HepG2 (cell line): ENCODE results near the gene C1R. TPM values are rescaled to one million over a fixed set of nuclear protein-coding genes. Genes with fewer than 3 reads are reported as not detected.

Experiments
- CCAR2 ChIP-seq: fragments of 200-400 bp; formaldehyde crosslinking; optimal IDR thresholded peaks from 2 replicates; pipeline ENCODE3; 2018; ENCODE audit warnings: low read depth, mild to moderate bottlenecking, low read length, moderate library complexity
- GABPA ChIP-seq, 2 experiments: IDR thresholded peaks; 2 replicates each; pipeline ENCODE4 v1.6.1; 2011 to 2016; ENCODE audit warnings: low read depth in 2 of 2, low read length in 1 of 2, missing biosample characterization in 1 of 2, missing genetic modification characterization in 1 of 2
- HNF1A ChIP-seq, 2 experiments: sonication (generic) in 1 of 2; formaldehyde crosslinking in 1 of 2; IDR thresholded peaks; 2 replicates each; pipeline versions ENCODE4 v1.4.0 to v1.6.1; 2016 to 2020; ENCODE audit warnings: borderline replicate concordance in 1 of 2, low read depth in 1 of 2, mild to moderate bottlenecking in 1 of 2, missing genetic modification reagents in 1 of 2
- MNT ChIP-seq: fragments of 450-650 bp; IDR thresholded peaks from 2 replicates; pipeline ENCODE4 v1.6.1; 2016
- PATZ1 ChIP-seq: sonication (generic); formaldehyde crosslinking; IDR thresholded peaks from 2 replicates; pipeline ENCODE4 v1.4.0; 2020; ENCODE audit warnings: missing genetic modification reagents
- ZNF235 ChIP-seq: sonication (generic); formaldehyde crosslinking; IDR thresholded peaks from 2 replicates; pipeline ENCODE4 v1.8.1; 2023; ENCODE audit warnings: mild to moderate bottlenecking, missing genetic modification reagents, borderline replicate concordance
- ZNF354B ChIP-seq: sonication (generic); formaldehyde crosslinking; IDR thresholded peaks from 2 replicates; pipeline ENCODE4 v1.8.0; 2022; ENCODE audit warnings: mild to moderate bottlenecking, missing genetic modification reagents
- ZNF441 ChIP-seq: sonication (generic); formaldehyde crosslinking; IDR thresholded peaks from 2 replicates; pipeline ENCODE4 v1.7.0; 2021; ENCODE audit warnings: missing genetic modification reagents, borderline replicate concordance
- ZNF572 ChIP-seq: sonication (generic); formaldehyde crosslinking; IDR thresholded peaks from 2 replicates; pipeline ENCODE4 v1.5.1; 2020; ENCODE audit warnings: mild to moderate bottlenecking, missing genetic modification reagents
- ZNF576 ChIP-seq: sonication (generic); formaldehyde crosslinking; IDR thresholded peaks from 2 replicates; pipeline ENCODE4 v1.4.0; 2020; ENCODE audit warnings: mild to moderate bottlenecking, missing genetic modification reagents
- ZNF768 ChIP-seq: sonication (generic); formaldehyde crosslinking; IDR thresholded peaks from 2 replicates; pipeline ENCODE4 v1.4.0; 2020; ENCODE audit warnings: missing genetic modification reagents
- ZNF841 ChIP-seq: sonication (generic); formaldehyde crosslinking; IDR thresholded peaks from 2 replicates; pipeline ENCODE4 v1.8.1; 2023; ENCODE audit warnings: missing genetic modification reagents, borderline replicate concordance
- polyA plus RNA-seq, 8 experiments: library from polyadenylated mRNA; depleted of rRNA in 3 of 8; stranded (reverse) in 7 of 8; unstranded in 1 of 8; fragments of >200 nt; fragmentation: Illumina TruSeq in 4 of 8; extraction: Trizol in 4 of 8; gene quantifications; 2 replicates each; pipeline versions ENCODE4 v1.2.1 to v1.2.3, GENCODE V29; 2011 to 2016; ENCODE audit warnings: low read depth in 4 of 8, missing spikeins in 1 of 8, mixed read lengths in 1 of 8; ENCODE audit not compliant: insufficient read depth in 1 of 8
- total RNA-seq, 5 experiments: library from RNA; depleted of rRNA; stranded (reverse); fragments of >200 nt; fragmentation: Illumina TruSeq; extraction: Trizol; gene quantifications; 2 replicates each; pipeline ENCODE4 v1.2.3, GENCODE V29; 2016; ENCODE audit warnings: low read depth in 1 of 5
- TF ChIP-seq, protein P1 (sequence below): IDR thresholded peaks from 2 replicates; pipeline ENCODE4 v1.4.0; 2020; ENCODE audit warnings: mild to moderate bottlenecking, missing genetic modification reagents
- TF ChIP-seq, protein P2 (sequence below): sonication (generic); formaldehyde crosslinking; IDR thresholded peaks from 2 replicates; pipeline ENCODE4 v1.8.0; 2023; ENCODE audit warnings: mild to moderate bottlenecking, missing genetic modification reagents

The C1R gene
- total and polyA plus RNA-seq, 2 of the 13 experiments (the other 11 are each of a cell fraction or from before 2014, with no cell fraction given): 3.5 to 6.5 TPM

- TF ChIP-seq, protein P1, sequence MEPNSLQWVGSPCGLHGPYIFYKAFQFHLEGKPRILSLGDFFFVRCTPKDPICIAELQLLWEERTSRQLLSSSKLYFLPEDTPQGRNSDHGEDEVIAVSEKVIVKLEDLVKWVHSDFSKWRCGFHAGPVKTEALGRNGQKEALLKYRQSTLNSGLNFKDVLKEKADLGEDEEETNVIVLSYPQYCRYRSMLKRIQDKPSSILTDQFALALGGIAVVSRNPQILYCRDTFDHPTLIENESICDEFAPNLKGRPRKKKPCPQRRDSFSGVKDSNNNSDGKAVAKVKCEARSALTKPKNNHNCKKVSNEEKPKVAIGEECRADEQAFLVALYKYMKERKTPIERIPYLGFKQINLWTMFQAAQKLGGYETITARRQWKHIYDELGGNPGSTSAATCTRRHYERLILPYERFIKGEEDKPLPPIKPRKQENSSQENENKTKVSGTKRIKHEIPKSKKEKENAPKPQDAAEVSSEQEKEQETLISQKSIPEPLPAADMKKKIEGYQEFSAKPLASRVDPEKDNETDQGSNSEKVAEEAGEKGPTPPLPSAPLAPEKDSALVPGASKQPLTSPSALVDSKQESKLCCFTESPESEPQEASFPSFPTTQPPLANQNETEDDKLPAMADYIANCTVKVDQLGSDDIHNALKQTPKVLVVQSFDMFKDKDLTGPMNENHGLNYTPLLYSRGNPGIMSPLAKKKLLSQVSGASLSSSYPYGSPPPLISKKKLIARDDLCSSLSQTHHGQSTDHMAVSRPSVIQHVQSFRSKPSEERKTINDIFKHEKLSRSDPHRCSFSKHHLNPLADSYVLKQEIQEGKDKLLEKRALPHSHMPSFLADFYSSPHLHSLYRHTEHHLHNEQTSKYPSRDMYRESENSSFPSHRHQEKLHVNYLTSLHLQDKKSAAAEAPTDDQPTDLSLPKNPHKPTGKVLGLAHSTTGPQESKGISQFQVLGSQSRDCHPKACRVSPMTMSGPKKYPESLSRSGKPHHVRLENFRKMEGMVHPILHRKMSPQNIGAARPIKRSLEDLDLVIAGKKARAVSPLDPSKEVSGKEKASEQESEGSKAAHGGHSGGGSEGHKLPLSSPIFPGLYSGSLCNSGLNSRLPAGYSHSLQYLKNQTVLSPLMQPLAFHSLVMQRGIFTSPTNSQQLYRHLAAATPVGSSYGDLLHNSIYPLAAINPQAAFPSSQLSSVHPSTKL (CRISPR knock-in tag): peak; percentile 91
- no peak for TF ChIP-seq ZNF235 (CRISPR knock-in tag)
- TF ChIP-seq ZNF441 (CRISPR knock-in tag): no peak
- no peak for TF ChIP-seq ZNF572 (CRISPR knock-in tag)
- no peak for TF ChIP-seq MNT
- peak; percentile 96 for TF ChIP-seq PATZ1 (CRISPR knock-in tag)
- TF ChIP-seq ZNF768 (CRISPR knock-in tag): no peak
- no peak for TF ChIP-seq GABPA (IDR thresholded peaks at IDR 0.05; ENCODE audit: low read depth, low read length)
- TF ChIP-seq GABPA (CRISPR knock-in tag; IDR thresholded peaks at IDR 0.05; ENCODE audit: low read depth): peak; percentile 65
- TF ChIP-seq ZNF841 (CRISPR knock-in tag): no peak
- no peak for TF ChIP-seq ZNF354B (CRISPR knock-in tag)
- TF ChIP-seq, protein P2, sequence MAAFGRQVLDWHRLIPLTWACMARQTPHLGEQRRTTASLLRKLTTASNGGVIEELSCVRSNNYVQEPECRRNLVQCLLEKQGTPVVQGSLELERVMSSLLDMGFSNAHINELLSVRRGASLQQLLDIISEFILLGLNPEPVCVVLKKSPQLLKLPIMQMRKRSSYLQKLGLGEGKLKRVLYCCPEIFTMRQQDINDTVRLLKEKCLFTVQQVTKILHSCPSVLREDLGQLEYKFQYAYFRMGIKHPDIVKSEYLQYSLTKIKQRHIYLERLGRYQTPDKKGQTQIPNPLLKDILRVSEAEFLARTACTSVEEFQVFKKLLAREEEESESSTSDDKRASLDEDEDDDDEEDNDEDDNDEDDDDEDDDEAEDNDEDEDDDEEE (CRISPR knock-in tag): no peak
- TF ChIP-seq HNF1A (IDR thresholded peaks at IDR 0.05; ENCODE audit: low read depth): peak; percentile 96
- peak; percentile 98 for TF ChIP-seq HNF1A (CRISPR knock-in tag; IDR thresholded peaks at IDR 0.05; ENCODE audit: borderline replicate concordance)
- TF ChIP-seq CCAR2: no peak
- no peak for TF ChIP-seq ZNF576
Measured at GRCh38 chr12:7123806-7124522, 31.7 kb upstream of the C1R start (continued).
